ENCODE results near the gene LIPT2. TPM values are rescaled to one million over a fixed set of nuclear protein-coding genes. Genes with fewer than 3 reads are reported as not detected.

Gene LIPT2
- total RNA-seq, 1 experiment from 2014 or later: 8.2 TPM

GRCh38 chr11:74474316-74474715 is 19.2 kb downstream of the LIPT2 start:
- H4K20me1 ChIP-seq (ENCODE audit: control insufficient read depth, insufficient read depth, insufficient read length): no peaks in the 10 kb centered on the region
- no peak overlapping the region for H2BK120ac ChIP-seq (ENCODE audit: low read depth, low read length, poor library complexity, severe bottlenecking)
- Mint-ChIP-seq H3K4me3 (no peak overlapping the region), H3K9me3 (peaks cover 0 to 2% of the 10 kb centered on the region in 2 experiments; a peak in 1 of 5 replicates), H3K27me3 (ENCODE audit: low read depth) (no peaks in the 10 kb centered on the region; the same call in none of the 2 replicates), H3K36me3 (ENCODE audit: insufficient read depth in 1 of 3, low read depth in 3 of 3) (no peaks in the 10 kb centered on the region), H3K27ac (no peak overlapping the region), H3K4me1 (no peaks in the 10 kb centered on the region)
- no peaks in the 10 kb centered on the region for H3K27me3 ChIP-seq (ENCODE audit: insufficient read depth, low read length)
- H3K23me2 ChIP-seq (ENCODE audit: insufficient read length, low read depth, low read length, poor library complexity, severe bottlenecking): no peaks in the 10 kb centered on the region
- no peak overlapping the region for H3T11ph ChIP-seq (ENCODE audit: low read length)
- H4K5ac ChIP-seq (ENCODE audit: insufficient read length, low read depth, low read length): no peak overlapping the region
- no peak overlapping the region for H3K23ac ChIP-seq (ENCODE audit: insufficient read length, low read depth, low read length)
- TF ChIP-seq, protein P1, sequence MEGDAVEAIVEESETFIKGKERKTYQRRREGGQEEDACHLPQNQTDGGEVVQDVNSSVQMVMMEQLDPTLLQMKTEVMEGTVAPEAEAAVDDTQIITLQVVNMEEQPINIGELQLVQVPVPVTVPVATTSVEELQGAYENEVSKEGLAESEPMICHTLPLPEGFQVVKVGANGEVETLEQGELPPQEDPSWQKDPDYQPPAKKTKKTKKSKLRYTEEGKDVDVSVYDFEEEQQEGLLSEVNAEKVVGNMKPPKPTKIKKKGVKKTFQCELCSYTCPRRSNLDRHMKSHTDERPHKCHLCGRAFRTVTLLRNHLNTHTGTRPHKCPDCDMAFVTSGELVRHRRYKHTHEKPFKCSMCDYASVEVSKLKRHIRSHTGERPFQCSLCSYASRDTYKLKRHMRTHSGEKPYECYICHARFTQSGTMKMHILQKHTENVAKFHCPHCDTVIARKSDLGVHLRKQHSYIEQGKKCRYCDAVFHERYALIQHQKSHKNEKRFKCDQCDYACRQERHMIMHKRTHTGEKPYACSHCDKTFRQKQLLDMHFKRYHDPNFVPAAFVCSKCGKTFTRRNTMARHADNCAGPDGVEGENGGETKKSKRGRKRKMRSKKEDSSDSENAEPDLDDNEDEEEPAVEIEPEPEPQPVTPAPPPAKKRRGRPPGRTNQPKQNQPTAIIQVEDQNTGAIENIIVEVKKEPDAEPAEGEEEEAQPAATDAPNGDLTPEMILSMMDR (conservative IDR thresholded peaks at IDR 0.05): no peak
- no peak overlapping the region for H2BK5ac ChIP-seq (ENCODE audit: insufficient read length, low read length)
- H3K14ac ChIP-seq (ENCODE audit: insufficient read depth, low read length): no peak overlapping the region
- H2BK12ac ChIP-seq (ENCODE audit: insufficient read length, low read depth, low read length): no peak overlapping the region
- no peak overlapping the region for H3K27ac ChIP-seq (ENCODE audit: insufficient read length, low read depth, low read length)
- WGBS (ENCODE audit: extremely low coverage, insufficient read length, low lambda C conversion rate): no CpG with 5 or more reads among the region's 1 CpG
- H2AFZ ChIP-seq (ENCODE audit: low read length): no peak overlapping the region
- H3K4ac ChIP-seq (ENCODE audit: low read depth, low read length): no peak overlapping the region
- H3K4me1 ChIP-seq (ENCODE audit: insufficient read depth, low read length): no peaks in the 10 kb centered on the region
- no peak overlapping the region for H3K9ac ChIP-seq (ENCODE audit: extremely low read depth, insufficient read length, low read length)
- H4K91ac ChIP-seq (ENCODE audit: insufficient read length, low read depth, low read length): no peak overlapping the region
- no peaks in the 10 kb centered on the region for H3K79me1 ChIP-seq (ENCODE audit: insufficient read depth, low read depth, low read length, poor library complexity, severe bottlenecking)
- no peak overlapping the region for H4K8ac ChIP-seq (replicated peaks; ENCODE audit: insufficient read length, low read depth, low read length)
- H2AK5ac ChIP-seq (ENCODE audit: insufficient read length, low read length): no peak overlapping the region
- no peaks in the 10 kb centered on the region for H3K9me3 ChIP-seq (ENCODE audit: control insufficient read depth, low read depth, low read length)
- H2BK20ac ChIP-seq (ENCODE audit: low read depth, low read length, poor library complexity, severe bottlenecking): no peak overlapping the region
- H3K4me2 ChIP-seq (ENCODE audit: insufficient read depth, insufficient read length, low read length): no peak overlapping the region
- H3K56ac ChIP-seq (ENCODE audit: insufficient read length, low read depth, low read length): no peak overlapping the region
- no peaks in the 10 kb centered on the region for H3K79me2 ChIP-seq (ENCODE audit: insufficient read depth, low read length)
- DNase-seq: no peak
- no peak overlapping the region for H2BK15ac ChIP-seq (ENCODE audit: low read depth, low read length)
- H3K18ac ChIP-seq (ENCODE audit: insufficient read length, low read depth, low read length): no peak overlapping the region

Data from H9 (cell line).